DMS 273 (cell line): ENCODE measurements around the gene CPEB3.
"Not testable (repeated sequence)": the region's sequence is repeated elsewhere in the genome, so short reads cannot be mapped to it uniquely, and the experiment has no call there.

ENCODE experiments used
- DNase-seq: peaks from one replicate; lab custom pipeline; 2025; ENCODE audit not compliant: unreplicated experiment; lab: John Stamatoyannopoulos, UW

CPEB3 gene

DNA sequence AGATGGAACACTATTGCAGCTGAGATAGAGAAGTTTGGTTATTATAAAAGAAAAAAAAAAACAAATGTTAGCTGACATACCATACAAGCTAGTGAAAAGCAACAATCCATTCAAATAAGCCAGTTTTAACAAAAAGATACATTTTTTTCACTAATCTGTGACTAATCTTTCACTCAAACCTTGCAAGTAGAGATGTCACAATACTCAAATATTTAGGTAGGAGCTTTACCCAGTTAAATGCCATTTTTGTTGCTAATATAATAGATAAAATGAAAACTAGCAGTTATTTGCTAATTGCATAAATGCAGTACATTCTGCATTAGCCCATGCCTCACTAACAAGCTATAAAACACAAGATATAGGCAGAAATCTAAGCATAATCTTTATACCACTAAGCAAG lies 243.7 kb downstream of the CPEB3 start:
- no peak for DNase-seq

DNA sequence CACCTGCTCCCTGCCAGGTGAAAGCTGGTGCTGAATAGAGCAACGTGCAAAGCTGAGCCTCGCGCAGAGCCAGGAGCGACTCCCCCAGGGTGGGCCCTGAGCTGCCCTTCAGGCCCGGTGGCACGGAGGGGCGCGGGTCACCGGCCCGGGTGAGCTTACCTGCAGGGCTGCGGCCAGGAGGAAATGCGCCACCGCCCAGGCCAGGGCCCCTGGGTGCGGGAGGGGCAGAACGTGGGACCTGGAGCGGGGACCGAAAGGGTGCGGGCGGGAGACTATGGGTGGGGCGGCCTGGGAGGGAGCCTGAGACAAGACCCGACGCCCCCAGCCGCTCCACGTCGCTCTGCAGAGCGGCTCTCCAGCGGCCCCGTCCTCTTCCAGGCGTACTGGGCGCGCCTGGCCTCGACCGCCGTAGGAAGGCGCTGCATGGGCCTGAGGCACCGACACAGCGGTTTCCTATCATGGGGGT lies 245.2 kb downstream of the CPEB3 start:
- no peak for DNase-seq

DNA sequence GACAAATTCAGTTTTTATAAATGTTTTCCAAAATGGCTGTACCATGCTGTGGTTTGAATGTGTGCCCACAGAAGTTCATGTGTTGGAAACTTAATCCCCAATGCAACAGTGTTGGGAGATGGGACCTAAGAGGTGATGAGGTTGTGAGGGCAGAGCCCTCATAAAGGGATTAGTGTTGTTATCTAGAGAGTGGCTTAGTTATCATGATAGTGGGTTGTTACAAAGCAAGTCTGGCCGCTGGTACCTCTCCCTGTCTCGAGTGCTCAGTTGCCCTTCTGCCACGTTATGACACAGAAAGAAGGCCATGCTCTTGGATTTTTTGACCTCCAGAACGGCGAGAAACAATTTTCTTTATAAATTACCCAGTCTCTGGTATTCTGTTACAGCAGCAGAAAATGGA lies 248.3 kb downstream of the CPEB3 start:
- DNase-seq, result no peak

DNA sequence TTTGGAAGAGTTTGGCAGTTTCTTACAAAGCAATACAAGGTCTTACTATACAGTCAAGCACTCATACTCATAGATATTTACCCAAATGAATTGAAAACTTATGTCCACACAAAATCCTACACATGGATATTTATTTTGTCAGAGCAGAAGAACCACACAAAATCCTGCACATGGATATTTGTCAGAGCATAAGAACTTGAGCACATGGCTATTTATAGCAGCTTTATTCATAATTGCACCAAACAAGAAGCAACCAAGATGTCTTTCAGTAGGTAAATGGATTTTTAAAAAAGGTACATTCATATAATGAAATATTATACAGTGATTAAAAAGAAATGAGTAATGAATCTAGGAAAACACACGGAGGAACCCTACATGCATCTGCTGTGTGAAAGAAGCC lies 251.9 kb downstream of the CPEB3 start:
- no peak for DNase-seq

DNA sequence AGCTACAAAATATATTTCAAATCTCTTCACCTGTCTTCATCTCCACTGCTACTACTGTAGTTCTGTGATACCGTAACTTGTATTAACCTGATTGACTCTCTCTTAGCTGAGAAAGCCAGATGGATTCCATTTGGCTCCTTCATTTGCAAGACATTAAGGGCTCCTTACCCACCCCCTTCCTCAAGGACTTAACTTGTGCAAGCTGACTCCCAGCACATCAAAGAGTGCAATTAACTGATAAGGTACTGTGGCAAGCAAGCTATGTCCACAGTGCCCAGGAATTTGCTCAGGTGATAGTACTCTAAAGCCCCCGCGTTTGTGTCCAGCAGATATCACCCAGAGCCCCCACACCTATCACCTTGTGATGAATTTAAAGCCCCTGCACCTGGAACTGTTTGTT lies 257.8 kb downstream of the CPEB3 start:
- DNase-seq, result not testable (repeated sequence)

DNA sequence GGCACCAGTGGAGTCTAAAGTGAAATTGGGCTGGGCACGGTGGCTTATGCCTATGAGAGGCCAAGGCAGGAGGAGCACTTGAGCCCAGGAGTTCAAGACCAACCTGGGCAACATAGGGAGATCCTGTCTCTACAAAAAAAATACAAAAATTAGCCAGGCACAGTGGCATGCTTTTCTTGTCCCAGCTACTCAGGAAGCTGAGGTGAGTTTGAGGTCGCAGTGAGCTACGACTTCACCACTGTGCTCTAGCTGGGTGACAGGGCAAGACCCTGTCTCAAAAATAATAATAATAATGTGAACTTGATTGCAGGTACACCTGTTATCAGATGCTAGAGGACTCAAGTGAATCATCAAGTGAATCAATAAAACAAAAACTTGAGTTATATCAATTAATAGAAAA lies 259.3 kb downstream of the CPEB3 start:
- DNase-seq, result no peak

DNA sequence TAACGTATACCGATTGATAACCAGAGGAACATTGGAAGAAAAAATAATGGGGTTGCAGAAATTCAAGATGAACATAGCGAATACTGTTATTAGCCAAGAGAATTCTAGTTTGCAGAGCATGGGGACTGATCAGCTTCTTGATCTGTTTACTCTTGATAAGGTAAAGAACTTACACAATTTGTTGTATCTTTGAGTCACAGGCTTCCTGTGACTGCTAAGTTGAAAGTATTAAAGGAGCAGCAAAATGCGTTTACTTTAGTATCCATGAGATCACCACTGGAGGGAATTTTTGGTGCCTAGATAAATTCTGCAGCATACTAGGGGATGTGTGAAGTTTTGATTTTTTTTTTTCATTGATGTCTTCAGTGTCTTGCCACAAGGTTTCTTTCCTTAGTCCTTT lies 263.7 kb downstream of the CPEB3 start:
- no peak for DNase-seq

DNA sequence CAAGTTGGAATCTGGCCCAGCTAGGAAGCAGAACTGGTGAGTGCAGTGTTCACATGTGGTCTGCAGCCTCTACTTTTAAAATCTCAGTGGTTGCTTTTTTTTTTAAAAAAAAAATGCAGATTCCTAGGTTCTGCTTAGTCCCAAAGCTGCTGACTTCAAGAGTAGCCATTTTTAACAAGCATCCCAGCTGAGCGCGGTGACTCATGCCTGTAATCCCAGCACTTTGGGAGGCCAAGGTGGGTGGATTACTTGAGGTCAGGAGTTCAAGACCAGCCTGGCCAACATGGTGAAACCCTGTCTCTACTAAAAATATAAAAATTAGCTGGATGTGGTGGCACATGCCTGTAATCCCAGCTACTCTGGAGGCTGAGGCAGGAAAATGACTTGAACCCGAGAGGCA lies 265.5 kb downstream of the CPEB3 start:
- DNase-seq, result not testable (repeated sequence)

DNA sequence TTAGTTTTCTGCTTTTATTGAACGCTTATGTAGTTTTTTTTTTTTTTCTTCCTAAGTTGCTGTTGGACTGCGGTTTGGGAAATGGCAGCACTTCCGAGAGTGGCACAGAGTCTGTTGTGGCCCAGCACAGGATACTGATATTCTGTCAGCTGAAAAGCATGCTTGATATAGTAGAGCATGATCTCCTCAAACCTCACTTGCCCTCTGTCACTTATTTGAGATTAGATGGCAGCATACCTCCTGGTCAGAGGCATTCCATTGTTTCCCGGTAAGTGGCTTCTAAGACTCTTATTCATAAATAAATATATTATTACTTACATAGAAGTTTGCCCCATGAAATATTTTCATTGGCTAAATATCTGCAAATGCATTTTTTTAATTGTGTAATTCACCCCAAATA lies 266.2 kb downstream of the CPEB3 start:
- DNase-seq, result no peak

DNA sequence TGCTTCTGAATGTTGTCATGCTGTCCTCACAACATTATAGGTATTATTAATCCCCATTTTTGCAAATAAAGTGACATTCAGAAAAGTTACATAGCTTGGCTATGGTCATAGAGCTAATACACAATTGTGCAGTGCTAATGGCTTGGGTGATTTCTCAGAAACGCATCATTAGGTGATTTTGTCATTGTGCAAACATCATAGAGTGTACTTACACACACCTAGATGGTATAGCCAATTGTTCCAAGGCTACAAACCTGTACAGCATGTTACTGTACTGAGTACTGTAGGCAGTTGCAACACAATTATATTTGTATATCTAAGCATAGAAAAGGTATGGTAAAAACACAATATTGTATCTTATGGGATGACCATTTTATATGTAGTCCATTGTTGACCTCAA lies 276.3 kb downstream of the CPEB3 start:
- DNase-seq, result no peak

DNA sequence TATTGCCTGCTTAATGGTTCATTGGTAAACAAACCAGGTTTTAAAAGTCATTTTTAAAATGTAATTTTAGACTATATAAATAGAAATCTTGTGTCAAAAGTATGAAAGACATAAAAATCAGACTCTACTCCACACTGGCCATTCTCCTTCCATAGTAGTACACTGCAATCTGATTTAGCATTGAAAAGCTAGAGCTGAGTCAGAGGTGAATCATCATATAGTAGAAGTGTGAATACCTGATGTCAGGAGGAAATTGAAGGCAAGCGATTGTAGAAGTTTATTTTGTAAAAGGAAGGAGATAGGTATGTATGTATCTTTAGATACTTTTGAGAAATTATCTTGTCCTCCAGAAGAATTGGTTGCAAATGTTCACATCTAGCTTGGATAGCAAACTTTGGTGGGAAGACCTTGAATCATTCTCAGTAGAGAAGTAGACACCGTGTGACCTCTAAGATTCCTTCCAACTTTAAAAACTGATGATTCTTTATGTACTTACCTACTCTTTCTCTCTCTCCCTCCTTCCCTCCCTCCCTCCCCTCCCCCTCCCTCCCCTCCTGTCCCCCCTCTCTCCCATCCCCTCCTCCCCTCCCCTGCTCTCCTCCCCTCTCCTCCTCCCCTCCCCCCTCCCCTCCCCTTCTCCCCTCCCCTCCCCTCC lies 279.2 kb downstream of the CPEB3 start:
- no peak for DNase-seq

DNA sequence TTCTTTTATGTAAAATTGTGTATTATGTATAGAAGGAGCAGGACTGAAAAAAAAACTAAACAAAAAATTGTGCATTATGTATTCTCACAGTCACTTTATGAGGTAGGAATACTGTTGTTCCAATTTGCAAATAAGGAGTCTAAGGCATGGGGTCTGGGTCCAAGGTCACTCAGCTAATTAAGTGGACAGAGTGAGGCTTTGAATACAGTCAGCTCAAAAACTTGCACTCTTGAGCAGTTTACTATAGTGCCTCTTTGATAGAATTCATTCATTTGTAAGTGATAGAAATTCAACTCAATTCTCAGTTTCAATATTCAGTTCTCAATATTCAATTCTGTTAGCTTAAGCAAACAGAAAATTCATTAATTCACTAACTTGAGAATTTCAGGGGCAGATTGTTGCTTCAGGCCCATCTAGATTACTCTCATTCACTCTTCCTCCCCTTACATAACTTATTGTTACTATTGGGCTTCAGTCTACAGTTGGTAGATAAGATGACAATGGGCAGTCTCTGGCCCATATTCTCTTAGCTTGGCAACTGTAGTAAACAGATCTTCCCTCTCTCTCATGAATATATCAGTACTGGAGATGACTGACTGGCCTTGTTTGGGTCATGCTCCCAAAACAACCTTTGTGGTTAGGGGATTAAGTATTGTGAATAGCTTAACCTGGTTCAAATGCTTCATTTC lies 280.7 kb downstream of the CPEB3 start:
- DNase-seq, result no peak

DNA sequence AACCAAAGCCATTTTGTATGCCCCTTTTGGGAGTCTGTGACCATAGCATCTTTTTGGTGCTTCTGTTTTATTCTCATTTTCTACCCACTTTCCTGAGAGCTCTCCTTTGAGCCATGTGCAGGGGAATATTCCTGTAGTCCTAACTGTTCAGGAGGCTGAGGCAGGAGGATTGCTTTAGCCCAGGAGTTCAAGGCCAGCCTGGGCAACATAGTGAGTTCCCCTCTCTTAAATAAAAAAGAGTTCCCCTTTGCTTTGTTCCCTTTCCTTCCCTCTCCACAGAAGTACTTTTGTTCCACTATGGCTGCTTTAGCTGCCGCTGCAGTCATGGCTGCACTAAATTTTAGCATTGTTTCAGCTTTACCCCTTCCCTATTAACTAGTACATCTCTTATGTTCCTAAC lies 281.4 kb downstream of the CPEB3 start:
- DNase-seq, result no peak

DNA sequence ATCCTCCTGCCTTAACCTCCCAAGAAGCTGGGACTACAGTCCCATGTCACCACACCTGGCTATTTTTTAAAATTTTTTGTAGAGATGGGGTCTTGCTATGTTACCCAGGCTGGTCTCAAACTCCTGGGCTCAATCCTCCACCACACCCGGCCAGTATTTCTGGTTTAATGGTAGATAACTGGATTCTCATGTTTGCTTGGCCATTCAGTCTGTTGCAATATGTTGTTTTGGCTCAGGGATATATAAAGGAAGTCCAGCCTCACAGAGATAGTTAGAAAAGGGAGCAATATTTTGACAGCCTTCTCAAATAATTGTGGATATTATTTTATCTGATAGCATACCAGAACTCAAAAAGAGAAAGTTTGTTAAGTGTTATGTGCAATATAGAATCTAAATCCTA lies 284.9 kb downstream of the CPEB3 start:
- no peak for DNase-seq

DNA sequence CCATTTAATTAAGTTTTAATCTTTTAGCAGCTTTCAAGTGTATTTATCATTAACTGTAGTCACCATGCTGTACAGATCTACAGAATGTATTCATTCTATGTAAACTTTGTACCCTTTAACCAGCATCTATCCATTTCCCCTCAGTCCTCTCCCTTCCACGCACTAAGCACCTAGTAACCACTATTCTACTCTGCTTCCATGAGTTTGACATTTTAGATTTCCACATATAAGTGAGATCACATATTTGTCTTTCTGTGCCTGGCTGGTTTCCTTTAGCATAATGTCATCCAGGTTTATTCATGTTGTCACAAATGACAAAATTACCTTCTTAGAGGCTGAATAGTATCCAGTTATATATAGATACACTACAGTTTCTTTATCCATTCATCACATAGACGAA lies 287.6 kb downstream of the CPEB3 start:
- DNase-seq, result no peak

DNA sequence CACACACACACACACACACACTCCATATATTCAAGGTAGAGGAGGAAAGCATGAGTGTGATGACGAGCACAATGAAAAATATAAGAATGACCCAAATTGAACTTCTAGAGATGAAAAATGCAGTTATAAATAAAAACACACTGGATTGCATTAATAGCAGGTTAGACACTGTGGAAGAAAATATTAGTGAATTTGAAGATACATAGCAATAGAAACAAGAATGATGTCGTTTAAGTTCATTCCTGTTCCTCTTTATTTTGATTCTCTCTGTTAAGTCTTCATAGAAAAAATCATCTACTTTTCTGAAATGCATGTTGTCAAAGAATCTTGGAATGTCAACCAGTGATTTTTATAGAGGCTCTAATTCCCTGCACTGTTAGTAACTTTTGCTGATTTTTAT lies 288.9 kb downstream of the CPEB3 start:
- no peak for DNase-seq

DNA sequence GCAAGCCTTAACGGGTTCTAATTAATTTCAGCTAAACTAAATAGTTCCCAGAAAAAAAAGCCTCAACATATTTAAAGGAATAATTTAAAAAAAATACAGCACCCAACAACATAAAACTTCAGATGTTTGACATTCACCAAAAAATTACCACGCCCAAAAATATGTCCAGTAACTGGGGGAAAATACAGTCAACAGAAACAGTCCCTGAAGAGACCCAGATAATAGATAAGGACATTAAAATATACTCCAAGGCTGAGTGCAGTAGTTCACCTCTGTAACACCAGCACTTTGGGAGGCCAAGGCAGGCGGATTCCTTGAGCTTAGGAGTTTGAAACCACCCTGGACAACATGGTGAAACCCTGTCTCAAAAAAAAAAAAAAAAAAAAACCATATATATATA lies 289.3 kb downstream of the CPEB3 start:
- DNase-seq, result no peak
